Upper lobe of left lung (tissue), 6 donors: ENCODE measurements around the gene EVI5. TPM values are rescaled to one million over a fixed set of nuclear protein-coding genes. Genes with fewer than 3 reads are reported as not detected.

Experiments
- ATAC-seq, 2 donors: fragments of 200-7000 bp; cut with Tn5 transposase; one replicate each; pipeline ENCODE4 v1.9.1; 2022; ENCODE audit warnings: mild to moderate bottlenecking in 2 of 2, moderate library complexity in 2 of 2; ENCODE audit not compliant: low FRiP score in 2 of 2
- DNase-seq, 2 donors: peaks; one replicate each; pipeline ENCODE4 v3.0.0-alpha.2; 2019 to 2020
- H3K27ac ChIP-seq, 4 donors: fragments of 200-600 bp; sonication (generic); one replicate each; pipeline ENCODE4 v1.5.1; 2016 to 2019
- H3K27me3 ChIP-seq, 4 donors: fragments of 200-600 bp; sonication (generic); one replicate each; pipeline ENCODE4 v1.5.1; 2017 to 2019
- H3K36me3 ChIP-seq, 4 donors: fragments of 200-600 bp; sonication (generic); one replicate each; pipeline ENCODE4 v1.5.1; 2016 to 2019
- H3K4me1 ChIP-seq, 4 donors: fragments of 200-600 bp; sonication (generic); one replicate each; pipeline ENCODE4 v1.5.1; 2018 to 2019
- H3K4me3 ChIP-seq, 4 donors: fragments of 200-600 bp; sonication (generic); one replicate each; pipeline ENCODE4 v1.5.1; 2017 to 2019; ENCODE audit warnings: mild to moderate bottlenecking in 2 of 4, moderate library complexity in 1 of 4
- H3K9me3 ChIP-seq, 4 donors: fragments of 200-600 bp; sonication (generic); one replicate each; pipeline ENCODE4 v1.5.1; 2018 to 2019
- EP300 ChIP-seq, 4 donors: sonication (generic); formaldehyde crosslinking; IDR thresholded peaks; one replicate each; pipeline ENCODE4 v1.5.1; 2017; ENCODE audit warnings: antibody characterized with exemption in 4 of 4, control low read depth in 2 of 4
- POLR2A ChIP-seq, 4 donors: fragments of 450-650 bp; IDR thresholded peaks; one replicate each; pipeline ENCODE4 v1.5.1; 2016 to 2017; ENCODE audit warnings: antibody characterized with exemption in 4 of 4, mild to moderate bottlenecking in 2 of 4
- POLR2AphosphoS5 ChIP-seq, 2 donors: sonication (generic); formaldehyde crosslinking; IDR thresholded peaks; one replicate each; pipeline ENCODE4 v1.5.1; 2017; ENCODE audit warnings: antibody characterized with exemption in 2 of 2
- WGBS, 2 donors: methylation state at CpG; one replicate each; pipeline ENCODE4 v1.1.5; 2017 to 2018; 5-methylcytosine and 5-hydroxymethylcytosine counted together
- total RNA-seq, 6 donors: library from RNA; depleted of rRNA in 4 of 6; stranded (reverse); fragments of >200 nt in 4 of 6; gene quantifications; one replicate each; pipeline versions ENCODE4 v1.1.0 to v1.2.1, GENCODE V29; 2016 to 2021
- TF ChIP-seq, protein P1 (sequence below), 6 experiments: fragments of 450-650 bp in 4 of 6; fragments of 200-600 bp in 2 of 6; sonication (generic) in 2 of 6; IDR thresholded peaks; one replicate each; pipeline ENCODE4 v1.5.1; 2016 to 2019; ENCODE audit warnings: antibody characterized with exemption in 6 of 6
- donor health status: DM: no; HTN: no; CAD: no; lungs with moderate emphysema.
- donor health status: DM: no; HTN: yes; CAD: no; lungs with severe emphysema.

Gene EVI5
- total RNA-seq, 6 donors from 2014 or later = 33.5 to 62.3 (median 39.6) TPM

DNA sequence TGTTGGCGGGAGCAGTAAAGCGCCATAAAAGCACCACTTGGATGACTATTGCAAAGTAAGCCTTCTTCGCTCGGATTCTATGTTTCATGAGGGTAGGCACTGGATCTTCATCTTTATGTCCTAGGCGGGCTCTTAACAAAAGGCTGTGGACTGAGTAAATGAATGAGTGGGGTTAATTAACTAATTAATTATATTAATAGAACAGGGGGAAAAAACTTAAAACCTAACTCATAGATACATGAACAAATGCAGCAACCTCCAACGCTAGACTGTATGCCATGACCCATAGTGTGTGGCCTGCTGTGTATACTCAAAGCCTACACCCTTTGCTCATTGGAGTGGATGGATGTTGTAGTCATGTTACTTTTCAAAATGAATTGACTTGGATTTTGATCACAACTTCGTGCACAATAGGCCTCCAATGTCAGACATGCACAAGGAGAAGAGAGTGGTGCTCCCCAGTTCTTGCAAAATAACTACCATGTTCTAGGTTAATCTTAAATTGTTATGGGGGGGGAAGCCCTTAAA lies 297.8 kb downstream of the EVI5 start:
- ATAC-seq (no peak), DNase-seq (no peak)
- TF ChIP-seq POLR2AphosphoS5 (IDR thresholded peaks at IDR 0.05) = no peak
- TF ChIP-seq EP300 (IDR thresholded peaks at IDR 0.05) = no peak
- TF ChIP-seq POLR2A (IDR thresholded peaks at IDR 0.05) = no peak
- TF ChIP-seq, protein P1, sequence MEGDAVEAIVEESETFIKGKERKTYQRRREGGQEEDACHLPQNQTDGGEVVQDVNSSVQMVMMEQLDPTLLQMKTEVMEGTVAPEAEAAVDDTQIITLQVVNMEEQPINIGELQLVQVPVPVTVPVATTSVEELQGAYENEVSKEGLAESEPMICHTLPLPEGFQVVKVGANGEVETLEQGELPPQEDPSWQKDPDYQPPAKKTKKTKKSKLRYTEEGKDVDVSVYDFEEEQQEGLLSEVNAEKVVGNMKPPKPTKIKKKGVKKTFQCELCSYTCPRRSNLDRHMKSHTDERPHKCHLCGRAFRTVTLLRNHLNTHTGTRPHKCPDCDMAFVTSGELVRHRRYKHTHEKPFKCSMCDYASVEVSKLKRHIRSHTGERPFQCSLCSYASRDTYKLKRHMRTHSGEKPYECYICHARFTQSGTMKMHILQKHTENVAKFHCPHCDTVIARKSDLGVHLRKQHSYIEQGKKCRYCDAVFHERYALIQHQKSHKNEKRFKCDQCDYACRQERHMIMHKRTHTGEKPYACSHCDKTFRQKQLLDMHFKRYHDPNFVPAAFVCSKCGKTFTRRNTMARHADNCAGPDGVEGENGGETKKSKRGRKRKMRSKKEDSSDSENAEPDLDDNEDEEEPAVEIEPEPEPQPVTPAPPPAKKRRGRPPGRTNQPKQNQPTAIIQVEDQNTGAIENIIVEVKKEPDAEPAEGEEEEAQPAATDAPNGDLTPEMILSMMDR (IDR thresholded peaks at IDR 0.05) = no peak
- Histone ChIP-seq H3K4me3 (peak overlapping the region in 3 of 4 donors; percentile 54 to 57 (median 54)), H3K9me3 (no peaks in the 10 kb centered on the region), H3K27me3 (peaks cover 0 to 45% (median 20%) of the 10 kb centered on the region in 4 donors), H3K36me3 (no peaks in the 10 kb centered on the region), H3K27ac (peak overlapping the region in 3 of 4 donors; percentile 70 to 85 (median 75)), H3K4me1 (peaks cover 47 to 51% (median 48%) of the 10 kb centered on the region in 4 donors)
- WGBS, 2 donors = 57 to 70% methylated on average over 7 of the region's 7 CpGs

DNA sequence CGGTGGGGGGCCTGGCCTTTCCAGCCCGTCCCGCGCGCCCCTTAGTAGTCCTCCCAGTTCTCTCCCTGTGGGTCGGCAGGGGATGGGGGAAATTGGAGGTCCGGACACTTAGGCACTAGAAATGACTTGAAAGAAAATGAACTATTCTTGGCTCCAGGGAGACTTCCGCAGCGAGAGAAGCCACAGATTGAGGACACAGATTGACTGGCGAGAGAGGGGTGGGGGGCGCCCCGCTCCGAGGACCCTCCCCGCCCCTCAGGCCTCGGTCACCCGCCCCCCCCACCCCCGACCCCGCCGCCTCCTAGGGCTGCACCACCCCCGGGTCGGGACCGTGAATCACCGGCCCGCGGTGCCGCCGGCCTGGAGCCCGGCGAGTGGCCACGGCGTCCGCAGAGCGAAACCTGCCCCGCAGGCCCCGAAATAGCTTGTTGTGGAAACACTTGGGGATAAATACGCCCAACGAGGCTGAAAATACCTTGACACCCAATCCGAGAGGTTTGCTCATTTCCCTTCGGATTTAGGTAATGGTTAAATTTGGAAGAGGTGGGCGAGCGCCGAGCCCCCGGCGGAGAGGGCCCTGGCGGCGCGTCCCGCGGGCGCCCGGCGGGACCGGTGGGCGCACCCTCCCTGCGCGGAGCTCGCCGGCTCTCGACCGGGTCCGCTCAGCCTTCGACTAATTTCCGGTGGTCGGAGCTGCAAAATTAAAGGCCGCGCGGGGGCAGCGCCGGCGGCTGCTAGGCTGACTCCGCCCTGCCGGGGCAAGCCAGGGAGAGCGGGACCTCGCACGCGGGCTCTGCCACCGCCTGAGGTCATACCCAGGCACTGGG lies 298.4 kb downstream of the EVI5 start, which contains the start of gene GFI1:
Gene GFI1, minus strand, starts transcription at position 675 of the 827 bp plus-strand sequence. CDS start 3,438 bp downstream, outside the sequence.
- TF ChIP-seq POLR2AphosphoS5 (IDR thresholded peaks at IDR 0.05) = no peak
- TF ChIP-seq, protein P1 (IDR thresholded peaks at IDR 0.05) = no peak
- TF ChIP-seq EP300 (IDR thresholded peaks at IDR 0.05) = no peak
- peak in 1 of 4 donors; percentile 24 for TF ChIP-seq POLR2A (IDR thresholded peaks at IDR 0.05)
- H3K4me3 ChIP-seq = peak within 1 kb of the TSS; percentile 28 to 57 (median 54)
- peaks cover 54 to 58% (median 54%) of the 10 kb centered on the region in 4 donors for H3K4me1 ChIP-seq
- ATAC-seq = peak in 1 of 2 donors; percentile 47
- H3K9me3 ChIP-seq = no peaks in the 10 kb centered on the region
- peak; percentile 49 to 91 for DNase-seq
- WGBS, 2 donors = 4 to 7% methylated on average over 31 to 58 of the region's 77 CpGs
- no peaks in the 10 kb centered on the region for H3K36me3 ChIP-seq
- H3K27ac ChIP-seq = peak within 1 kb of the TSS; percentile 64 to 85 (median 72)
- H3K27me3 ChIP-seq = peaks cover 0 to 52% (median 22%) of the 10 kb centered on the region in 4 donors

DNA sequence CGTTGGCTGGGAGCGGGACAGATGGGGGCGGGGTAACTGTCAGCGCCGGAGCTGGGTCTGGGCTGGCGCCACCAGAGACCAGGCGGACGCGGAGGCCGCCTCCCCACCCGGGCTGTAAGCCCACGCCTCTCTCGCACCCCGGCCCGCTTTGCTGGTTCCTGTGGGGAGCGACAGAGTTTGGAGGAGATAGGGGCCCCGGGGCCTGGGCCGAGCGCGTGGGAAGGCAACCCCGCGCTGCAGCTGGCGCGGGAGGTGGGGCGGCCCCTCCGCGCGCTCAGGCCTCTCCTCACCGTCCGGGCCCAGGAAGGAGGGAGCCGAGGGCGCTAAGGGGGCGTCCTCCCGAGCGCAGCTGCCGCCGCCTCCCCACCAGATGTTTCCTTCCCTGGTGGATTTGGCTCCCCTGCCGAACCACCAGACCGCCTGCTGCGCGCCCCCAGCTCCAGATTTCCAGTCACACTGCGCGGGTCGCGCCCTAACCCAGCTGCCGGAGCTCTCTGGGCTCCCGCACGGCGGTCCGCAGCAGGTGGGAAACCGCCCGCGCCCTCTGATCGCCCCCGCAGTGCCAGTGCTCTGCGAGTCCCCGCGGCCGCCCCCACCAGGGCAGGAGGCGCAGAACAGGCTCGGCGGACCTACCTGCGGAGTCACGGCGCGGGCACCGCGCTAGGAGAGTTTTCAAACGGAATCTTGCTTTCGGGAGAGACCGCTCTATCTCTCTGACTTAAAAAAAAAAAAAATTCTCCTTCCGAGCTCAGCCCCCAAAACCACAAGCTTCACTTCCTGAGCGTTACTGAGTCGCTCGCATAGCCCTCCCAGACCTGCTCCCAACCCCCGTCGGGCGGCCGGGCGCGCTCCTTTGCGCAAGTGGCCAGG lies 299.3 kb downstream of the EVI5 start:
- peak; percentile 69 to 92 for DNase-seq
- ATAC-seq = peak; percentile 29 to 41
- WGBS, 2 donors = 1 to 4% methylated on average over 31 to 46 of the region's 82 CpGs
- TF ChIP-seq, protein P1 (IDR thresholded peaks at IDR 0.05) = peak in 5 of 6 experiments; percentile 17 to 32 (median 30)
- TF ChIP-seq POLR2AphosphoS5 (IDR thresholded peaks at IDR 0.05) (no peak), POLR2A (IDR thresholded peaks at IDR 0.05) (peak in 1 of 4 donors; percentile 30), EP300 (IDR thresholded peaks at IDR 0.05) (no peak)
- Histone ChIP-seq H3K9me3 (no peaks in the 10 kb centered on the region), H3K27me3 (peaks cover 0 to 56% (median 27%) of the 10 kb centered on the region in 4 donors), H3K36me3 (no peaks in the 10 kb centered on the region), H3K4me1 (peaks cover 63 to 66% (median 63%) of the 10 kb centered on the region in 4 donors), H3K4me3 (peak overlapping the region; percentile 28 to 57 (median 54)), H3K27ac (peak overlapping the region; percentile 64 to 85 (median 72))

DNA sequence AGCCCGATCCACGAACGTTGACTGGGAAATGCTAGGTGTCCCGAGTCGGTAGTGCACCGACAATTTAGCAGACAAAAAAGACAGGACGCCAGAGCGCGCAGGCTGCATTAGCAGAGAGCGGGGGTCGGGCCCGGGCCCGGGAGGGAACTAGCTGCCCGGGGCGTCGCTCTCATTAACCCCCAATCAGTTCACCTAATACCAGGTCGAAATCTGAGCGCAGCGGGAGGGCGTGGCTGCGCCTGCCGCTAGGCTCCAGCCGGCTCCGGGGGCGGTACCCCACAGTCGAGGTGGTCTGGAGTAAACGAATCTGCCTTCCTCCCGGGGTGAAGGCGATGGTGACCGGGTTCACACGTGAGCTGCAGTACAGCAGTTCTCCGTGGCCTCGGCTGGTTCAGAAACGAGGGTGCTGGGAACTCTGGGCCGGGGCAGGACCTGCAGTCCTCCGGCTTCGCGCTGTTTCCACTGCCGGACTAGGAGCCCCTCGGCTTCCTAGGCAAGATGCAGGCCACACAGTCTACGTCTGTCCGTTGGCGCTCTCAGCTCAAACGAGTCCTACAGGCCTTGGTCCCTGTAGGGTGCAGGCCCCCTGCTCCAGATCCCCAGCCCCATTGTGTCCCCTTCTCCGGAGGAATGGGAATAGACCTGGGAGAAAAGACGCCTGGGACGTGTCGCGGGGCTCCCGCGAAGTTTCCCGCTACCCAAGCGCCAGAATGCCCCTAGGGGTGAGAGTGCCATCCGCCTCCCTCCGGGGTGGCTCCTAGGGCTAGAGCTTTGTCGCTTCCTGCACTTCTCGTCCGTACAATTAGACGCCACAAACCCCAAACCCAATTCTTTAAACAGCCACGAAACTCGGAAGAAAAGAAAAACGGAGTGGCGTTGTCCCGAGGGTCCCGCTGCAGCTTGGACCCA lies 300.2 kb downstream of the EVI5 start:
- Histone ChIP-seq H3K4me1 (peaks cover 63 to 73% (median 67%) of the 10 kb centered on the region in 4 donors), H3K27ac (peak overlapping the region; percentile 64 to 85 (median 72)), H3K36me3 (no peaks in the 10 kb centered on the region), H3K9me3 (no peaks in the 10 kb centered on the region), H3K27me3 (peaks cover 0 to 64% (median 33%) of the 10 kb centered on the region in 4 donors), H3K4me3 (peak overlapping the region; percentile 28 to 57 (median 54))
- ATAC-seq (peak; percentile 11 to 31), DNase-seq (peak in 1 of 2 donors; percentile 89)
- 1 to 2% methylated on average over 28 to 55 of the region's 65 CpGs for WGBS, 2 donors
- TF ChIP-seq POLR2A (IDR thresholded peaks at IDR 0.05) (no peak), POLR2AphosphoS5 (IDR thresholded peaks at IDR 0.05) (peak in 1 of 2 donors; percentile 33), EP300 (IDR thresholded peaks at IDR 0.05) (no peak)
- TF ChIP-seq, protein P1 (IDR thresholded peaks at IDR 0.05) = peak in 1 of 6 experiments; percentile 12
